ENCODE data around the gene NUMBL. TPM values are rescaled to one million over a fixed set of nuclear protein-coding genes. Genes with fewer than 3 reads are reported as not detected.
A peak's percentile ranks its signal among the peaks of the same experiment; 100 is the strongest.

The NUMBL gene
- total and polyA plus RNA-seq, 8 donors: 10.1 to 254 (median 18.7) TPM

- Histone ChIP-seq H3K4me3 (peak overlapping the region; percentile 75 to 88 (median 84)), H3K4me1 (peaks cover 43 to 84% (median 65%) of the 10 kb centered on the region in 4 donors), H3K9me3 (no peaks in the 10 kb centered on the region), H3K36me3 (peaks cover 3 to 20% (median 11%) of the 10 kb centered on the region in 4 donors), H3K27me3 (no peaks in the 10 kb centered on the region), H3K27ac (peak overlapping the region; percentile 98 to 100 (median 99))
- DNase-seq: no peak
- TF ChIP-seq, protein P1, sequence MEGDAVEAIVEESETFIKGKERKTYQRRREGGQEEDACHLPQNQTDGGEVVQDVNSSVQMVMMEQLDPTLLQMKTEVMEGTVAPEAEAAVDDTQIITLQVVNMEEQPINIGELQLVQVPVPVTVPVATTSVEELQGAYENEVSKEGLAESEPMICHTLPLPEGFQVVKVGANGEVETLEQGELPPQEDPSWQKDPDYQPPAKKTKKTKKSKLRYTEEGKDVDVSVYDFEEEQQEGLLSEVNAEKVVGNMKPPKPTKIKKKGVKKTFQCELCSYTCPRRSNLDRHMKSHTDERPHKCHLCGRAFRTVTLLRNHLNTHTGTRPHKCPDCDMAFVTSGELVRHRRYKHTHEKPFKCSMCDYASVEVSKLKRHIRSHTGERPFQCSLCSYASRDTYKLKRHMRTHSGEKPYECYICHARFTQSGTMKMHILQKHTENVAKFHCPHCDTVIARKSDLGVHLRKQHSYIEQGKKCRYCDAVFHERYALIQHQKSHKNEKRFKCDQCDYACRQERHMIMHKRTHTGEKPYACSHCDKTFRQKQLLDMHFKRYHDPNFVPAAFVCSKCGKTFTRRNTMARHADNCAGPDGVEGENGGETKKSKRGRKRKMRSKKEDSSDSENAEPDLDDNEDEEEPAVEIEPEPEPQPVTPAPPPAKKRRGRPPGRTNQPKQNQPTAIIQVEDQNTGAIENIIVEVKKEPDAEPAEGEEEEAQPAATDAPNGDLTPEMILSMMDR (IDR thresholded peaks at IDR 0.05): no peak
- TF ChIP-seq EP300 (IDR thresholded peaks at IDR 0.05) (no peak), POLR2AphosphoS5 (IDR thresholded peaks at IDR 0.05) (no peak), POLR2A (IDR thresholded peaks at IDR 0.05) (no peak)
- intact Hi-C loops (cut with DNase I; ENCODE audit: low total_unique reads): no loop called here
- 0 to 2% (median 1%) methylated on average over 10 to 20 of the region's 20 CpGs for WGBS, 5 donors
Measured at GRCh38 chr19:40717325-40717879, 27.0 kb upstream of the NUMBL start.

DNA sequence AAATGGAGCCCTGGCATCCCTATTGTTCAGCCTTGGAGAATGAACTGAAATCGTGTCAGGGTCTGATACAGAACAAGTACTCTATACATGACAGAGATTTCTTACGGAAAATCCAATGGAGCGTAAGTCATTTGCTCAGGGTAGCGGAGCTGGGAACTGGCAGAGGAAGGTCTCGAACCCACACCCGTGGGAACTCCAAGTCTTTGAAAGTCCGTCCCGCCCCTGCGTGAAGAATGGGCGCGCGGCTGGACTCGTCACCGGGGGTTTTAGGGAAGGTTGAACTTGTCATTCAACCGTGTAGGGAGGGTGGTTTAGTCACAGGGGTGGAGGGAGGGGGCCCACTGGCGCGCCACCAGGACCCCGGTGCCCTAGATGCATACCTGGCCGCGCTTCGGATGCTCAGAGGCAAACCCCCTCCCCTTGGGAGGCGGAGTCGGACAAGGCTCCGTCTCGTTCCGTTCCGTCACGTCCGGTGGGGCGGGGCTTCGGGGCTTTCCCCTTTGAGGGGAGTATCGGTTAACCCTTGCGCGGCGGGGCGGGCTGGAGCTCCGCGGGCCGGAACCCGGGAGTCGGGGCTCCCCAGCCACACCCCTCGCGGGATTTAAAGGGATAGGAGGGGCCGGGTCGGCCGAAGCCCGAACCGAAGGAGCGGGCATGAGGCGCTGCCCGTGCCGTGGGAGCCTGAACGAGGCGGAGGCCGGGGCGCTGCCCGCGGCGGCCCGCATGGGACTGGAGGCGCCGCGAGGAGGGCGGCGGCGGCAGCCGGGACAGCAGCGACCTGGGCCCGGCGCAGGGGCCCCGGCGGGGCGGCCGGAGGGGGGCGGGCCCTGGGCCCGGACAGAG lies 26.3 kb upstream of the NUMBL start, which contains the start of the genes COQ8B and ITPKC:
Gene COQ8B, minus strand, starts transcription at position 405 of the 843 bp plus-strand sequence. CDS start 2,254 bp downstream, outside the sequence.
Gene ITPKC, plus strand, starts transcription at position 631 of the 843 bp plus-strand sequence. Its CDS starts 24 bp downstream, at position 655.
- peak within 1 kb of the TSS; percentile 75 to 88 (median 84) for H3K4me3 ChIP-seq
- H3K27ac ChIP-seq: peak within 1 kb of the TSS; percentile 98 to 100 (median 99)
- DNase-seq: peak; percentile 100
- peaks cover 36 to 77% (median 58%) of the 10 kb centered on the region in 4 donors for H3K4me1 ChIP-seq
- H3K36me3 ChIP-seq: peaks cover 3 to 21% (median 17%) of the 10 kb centered on the region in 4 donors
- TF ChIP-seq POLR2AphosphoS5 (IDR thresholded peaks at IDR 0.05): peak; percentile 76 to 97 (median 95)
- TF ChIP-seq POLR2A (IDR thresholded peaks at IDR 0.05): peak in 2 of 4 donors; percentile 58 to 60
- TF ChIP-seq, protein P1 (IDR thresholded peaks at IDR 0.05): peak in 1 of 7 experiments; percentile 29
- no peak for TF ChIP-seq EP300 (IDR thresholded peaks at IDR 0.05)
- H3K9me3 ChIP-seq: no peaks in the 10 kb centered on the region
- H3K27me3 ChIP-seq: no peaks in the 10 kb centered on the region
- intact Hi-C loops (cut with DNase I; ENCODE audit: low total_unique reads): no loop called here
- WGBS, 5 donors: 0 to 1% (median 0%) methylated on average over 15 to 76 of the region's 76 CpGs

DNA sequence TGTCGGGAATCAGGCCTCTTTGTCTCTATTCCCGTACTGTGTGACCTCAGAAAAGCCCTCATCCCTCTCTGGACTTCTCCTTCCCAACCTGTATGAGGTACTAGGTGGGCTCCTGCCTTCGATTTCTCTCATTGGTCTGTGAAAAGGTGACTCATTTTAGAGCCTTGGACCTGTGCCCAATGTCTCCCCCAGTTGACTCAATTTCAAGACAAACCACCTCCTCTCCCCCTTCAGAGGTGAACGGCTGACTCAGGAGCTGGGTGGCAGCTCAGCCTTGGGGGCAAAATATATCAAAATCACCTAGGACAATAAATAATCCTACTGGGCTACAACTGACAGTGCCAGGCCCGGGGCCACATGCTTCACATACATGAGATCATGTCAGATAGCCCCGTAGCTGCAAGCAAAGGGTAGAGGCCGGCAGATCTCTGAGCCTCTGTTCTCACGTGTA lies 25.6 kb upstream of the NUMBL start:
- Histone ChIP-seq H3K36me3 (peaks cover 3 to 27% (median 22%) of the 10 kb centered on the region in 4 donors), H3K4me3 (peak overlapping the region; percentile 75 to 88 (median 84)), H3K9me3 (no peaks in the 10 kb centered on the region), H3K27ac (peak overlapping the region; percentile 98 to 100 (median 99)), H3K27me3 (no peaks in the 10 kb centered on the region), H3K4me1 (peaks cover 30 to 70% (median 52%) of the 10 kb centered on the region in 4 donors)
- 1 to 3% (median 1%) methylated on average over 8 of the region's 8 CpGs for WGBS, 5 donors
- intact Hi-C loops (cut with DNase I; ENCODE audit: low total_unique reads): no loop called here
- no peak for DNase-seq
- TF ChIP-seq POLR2AphosphoS5 (IDR thresholded peaks at IDR 0.05) (no peak), EP300 (IDR thresholded peaks at IDR 0.05) (no peak), POLR2A (IDR thresholded peaks at IDR 0.05) (no peak)
- TF ChIP-seq, protein P1 (IDR thresholded peaks at IDR 0.05): no peak
